T1000 (cell line): ENCODE data around the gene TMTC1.
"Not testable (repeated sequence)": the region's sequence is repeated elsewhere in the genome, so short reads cannot be mapped to it uniquely, and the experiment has no call there.

Source experiments
- DNase-seq: peaks from one replicate; lab custom pipeline; 2025; ENCODE audit warnings: mixed read lengths; lab: John Stamatoyannopoulos, UW

Gene TMTC1

DNA sequence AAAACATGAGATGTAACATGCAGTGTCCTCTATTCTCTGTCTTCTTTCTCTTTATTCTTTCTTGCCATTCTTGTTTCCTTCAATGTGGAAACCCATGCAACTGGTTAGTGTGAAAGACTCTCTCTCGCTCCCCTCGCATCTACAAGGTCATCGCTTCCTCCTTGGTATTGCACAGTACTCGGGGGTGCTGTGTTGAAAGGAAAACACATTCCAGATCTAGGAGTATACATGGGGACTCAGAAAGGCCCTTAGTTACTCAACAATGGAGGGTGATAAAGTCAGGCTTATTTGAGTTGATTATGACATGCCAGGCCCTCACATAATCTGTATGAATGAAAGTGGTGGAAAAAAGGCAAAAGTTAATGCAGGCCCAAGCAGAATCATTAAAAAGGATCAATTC is 210.8 kb downstream of the TMTC1 start:
- DNase-seq, result no peak

DNA sequence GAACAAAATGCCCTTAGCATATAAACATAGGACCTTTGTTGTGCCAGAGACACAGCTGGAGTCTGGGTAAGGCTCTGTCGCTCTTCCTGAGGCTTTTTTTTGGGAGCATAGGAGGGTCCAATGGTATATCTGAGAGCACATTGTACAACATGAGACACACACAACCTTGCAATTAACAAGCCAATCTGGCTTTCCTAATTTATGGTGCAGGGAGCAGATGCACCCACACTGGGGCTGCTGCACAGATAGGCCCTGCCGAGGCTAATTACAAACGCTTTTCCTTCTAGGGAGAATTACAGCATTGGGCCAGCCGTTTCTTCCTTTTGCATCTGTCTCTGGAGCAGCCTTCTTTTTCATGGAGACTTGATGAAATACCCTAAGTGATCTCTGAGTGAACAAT is 211.3 kb downstream of the TMTC1 start:
- no peak for DNase-seq

DNA sequence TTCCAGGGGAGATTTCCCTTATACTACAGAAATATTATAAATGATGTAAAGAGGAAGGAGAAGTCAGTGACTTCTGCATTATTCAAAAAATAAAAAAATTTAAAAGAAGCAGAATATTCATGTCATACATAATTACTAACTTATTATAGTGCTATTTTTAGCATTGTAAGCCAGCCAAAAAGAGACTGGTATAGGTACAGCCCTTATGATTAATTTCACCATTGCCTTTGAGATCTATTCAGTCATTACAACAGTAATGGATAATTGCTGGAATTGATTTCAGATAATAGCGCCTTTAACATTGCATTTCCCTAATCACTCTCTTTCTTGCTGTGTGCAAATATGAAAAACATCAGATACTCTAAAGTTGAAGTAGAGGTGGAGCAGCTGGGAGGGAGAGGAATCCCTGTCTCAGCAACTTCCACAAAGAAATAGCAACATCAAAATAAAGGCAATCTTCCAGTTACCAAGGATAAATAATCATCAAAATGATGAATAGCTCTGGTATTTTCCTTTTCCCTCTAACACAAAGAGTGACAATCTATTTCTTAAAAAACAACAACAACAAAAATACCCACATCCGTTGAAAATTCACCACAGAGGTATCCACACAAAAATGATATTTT is 214.5 kb downstream of the TMTC1 start:
- no peak for DNase-seq

DNA sequence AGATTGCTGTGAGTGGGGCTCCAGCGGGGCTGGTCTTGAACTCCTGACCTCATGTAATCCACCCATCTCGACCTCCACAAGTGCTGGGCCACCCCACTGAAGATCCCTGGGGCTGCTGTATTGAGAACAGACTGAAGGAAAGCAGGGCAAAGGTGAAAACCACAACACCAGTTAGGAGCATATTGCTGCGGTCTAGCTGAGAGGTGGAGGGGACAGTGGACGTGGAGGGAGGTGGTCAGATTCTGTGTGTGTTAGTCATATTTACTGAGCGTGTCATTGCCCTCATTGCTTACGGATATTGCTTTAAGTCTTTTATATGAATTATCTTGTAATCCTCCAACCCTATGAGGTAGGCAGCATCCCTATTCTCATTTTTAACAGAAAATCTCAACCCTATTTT is 217.3 kb downstream of the TMTC1 start:
- DNase-seq, result no peak

DNA sequence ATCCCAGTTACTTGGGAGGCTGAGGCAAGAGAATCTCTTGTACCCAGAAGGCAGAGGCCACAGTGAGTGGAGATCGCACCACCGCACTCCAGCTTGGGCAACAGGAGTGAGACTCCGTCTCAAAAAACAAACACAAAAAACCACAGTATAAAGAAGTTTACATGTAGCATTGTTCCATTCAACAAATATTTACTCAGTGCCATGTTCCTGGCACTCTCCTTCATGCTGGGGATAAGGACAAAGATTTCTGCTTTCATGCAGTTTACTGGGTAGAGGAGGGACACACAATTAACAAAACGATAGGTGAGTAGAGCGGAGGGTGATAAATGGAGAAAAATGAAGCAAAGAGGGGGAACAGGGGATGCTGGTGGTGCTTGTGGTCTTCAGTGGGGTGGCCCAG is 218.0 kb downstream of the TMTC1 start:
- no peak for DNase-seq

DNA sequence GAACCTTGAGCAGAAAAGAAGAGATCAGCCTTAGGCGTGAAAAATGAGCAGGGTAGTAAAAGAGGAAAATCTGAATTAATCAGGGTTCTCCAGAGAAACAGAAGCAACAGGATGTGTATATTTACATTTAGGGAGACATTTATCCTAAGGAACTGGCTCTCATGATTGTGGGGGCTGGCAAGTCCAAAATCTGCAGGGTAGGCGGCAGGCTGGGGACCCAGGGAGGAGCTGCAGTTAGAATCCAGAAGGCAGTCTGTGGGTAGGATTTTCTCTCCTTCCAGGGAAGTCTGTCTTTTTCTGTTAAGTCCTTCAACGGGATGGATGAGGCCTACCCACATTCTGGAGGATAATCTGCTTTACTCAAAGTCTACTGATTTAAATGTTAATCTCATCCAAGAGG is 218.8 kb downstream of the TMTC1 start:
- no peak for DNase-seq

DNA sequence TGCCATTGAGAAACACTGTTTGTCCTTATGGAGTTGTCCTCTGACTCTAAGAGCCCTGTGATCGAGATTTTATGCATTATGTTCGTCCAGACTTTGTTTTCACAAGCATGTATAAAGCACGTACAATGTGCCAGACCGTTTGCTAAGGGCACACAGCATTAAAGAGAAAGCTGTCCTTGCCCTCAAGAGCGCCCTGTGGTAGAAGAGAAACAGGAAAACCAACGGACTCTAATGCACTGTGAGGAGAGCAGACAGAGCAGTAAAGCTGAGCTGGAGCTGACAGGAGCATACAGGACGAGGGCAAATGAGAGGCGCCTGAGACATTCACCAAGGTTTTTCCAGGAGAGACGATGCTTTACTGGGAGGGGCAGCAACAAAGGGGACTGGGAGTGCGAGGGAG is 220.1 kb downstream of the TMTC1 start:
- DNase-seq, result no peak

DNA sequence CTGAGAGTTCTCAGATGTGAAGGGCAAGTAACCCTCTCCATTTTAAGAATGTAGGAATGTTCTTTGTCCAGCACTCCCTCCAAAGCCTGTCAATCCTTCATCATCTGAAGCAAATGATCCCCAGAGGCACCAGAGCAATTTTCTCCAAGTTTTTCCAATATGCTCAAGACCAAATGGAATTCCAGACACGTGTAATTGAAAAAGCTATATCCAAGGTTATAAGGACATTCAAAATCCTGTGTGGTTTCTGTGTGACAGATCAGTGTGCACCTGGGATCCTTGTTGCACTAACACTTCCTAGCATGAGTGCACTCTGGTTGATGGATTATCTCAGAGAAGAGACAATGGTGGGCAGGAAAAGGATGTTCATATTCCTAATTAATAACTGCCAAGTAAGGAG is 220.7 kb downstream of the TMTC1 start:
- DNase-seq, result no peak

DNA sequence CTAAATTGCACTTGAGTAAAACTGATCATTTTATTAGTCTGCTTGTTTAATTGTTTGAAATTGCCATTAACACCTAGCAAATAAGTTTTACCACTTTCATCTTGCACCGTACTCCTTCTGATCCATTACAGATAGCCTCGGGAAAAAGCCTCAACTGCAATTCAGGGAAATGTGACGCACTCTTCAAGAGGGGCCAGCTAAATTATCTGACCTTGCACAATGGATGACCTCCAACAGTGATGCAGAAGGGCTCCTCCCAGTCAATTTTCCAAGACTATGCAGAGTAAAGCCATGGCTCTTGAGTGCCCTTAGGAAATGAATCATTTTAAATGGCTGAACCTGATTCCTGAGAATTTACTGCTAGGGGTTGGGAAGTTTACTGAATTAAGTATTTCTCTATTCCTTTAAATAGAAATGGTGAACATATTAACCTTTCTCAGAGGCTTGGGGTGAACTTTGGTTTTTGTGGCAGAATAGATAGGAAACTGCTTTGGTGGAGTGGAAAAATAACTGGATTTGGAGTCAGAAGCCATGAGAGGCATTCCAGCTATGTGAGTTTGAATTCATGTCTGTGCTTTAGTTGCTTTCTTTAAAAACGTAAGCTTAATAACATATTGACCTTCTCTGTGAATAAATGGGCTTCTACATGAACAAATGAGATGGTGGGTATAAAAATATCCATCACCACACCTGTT is 221.5 kb downstream of the TMTC1 start:
- DNase-seq, result peak; percentile 70

DNA sequence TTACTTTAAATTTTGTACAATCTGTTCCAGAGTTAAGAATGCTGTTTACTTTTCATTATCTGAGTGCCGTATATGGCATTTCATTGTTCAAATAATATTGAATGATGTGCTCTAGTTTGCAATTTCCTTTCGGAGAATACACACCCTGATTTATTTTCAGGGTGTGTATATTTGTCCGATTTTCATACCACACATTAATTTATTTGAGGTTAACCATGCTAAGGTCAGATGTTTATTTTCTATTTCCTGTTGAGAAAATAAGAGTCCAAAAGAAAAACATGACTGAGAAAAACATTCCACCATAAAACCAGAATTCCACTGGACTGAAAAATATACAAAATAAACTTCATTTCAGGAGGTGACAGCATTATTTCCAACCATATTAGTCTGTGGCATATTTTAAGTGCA is 222.1 kb downstream of the TMTC1 start:
- DNase-seq, result no peak

DNA sequence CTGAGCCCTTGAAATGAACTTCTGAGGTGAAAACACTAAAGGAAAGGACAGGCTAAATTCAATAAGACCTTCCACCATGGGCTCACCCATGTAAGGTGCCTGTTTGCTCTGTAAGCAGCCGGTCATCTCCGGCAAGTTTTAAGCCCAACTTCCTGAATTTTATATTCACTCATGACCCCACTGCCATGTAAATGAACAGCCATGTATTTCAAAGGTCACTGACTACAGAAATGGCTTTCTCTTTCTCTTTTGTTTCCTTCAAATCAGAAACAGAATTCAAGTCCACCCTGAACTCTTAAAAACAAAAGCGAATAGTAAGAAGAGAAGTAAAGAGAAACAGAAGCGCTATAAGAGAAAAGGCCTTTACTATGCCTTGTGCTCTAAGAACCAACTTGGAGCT is 224.5 kb downstream of the TMTC1 start:
- no peak for DNase-seq

DNA sequence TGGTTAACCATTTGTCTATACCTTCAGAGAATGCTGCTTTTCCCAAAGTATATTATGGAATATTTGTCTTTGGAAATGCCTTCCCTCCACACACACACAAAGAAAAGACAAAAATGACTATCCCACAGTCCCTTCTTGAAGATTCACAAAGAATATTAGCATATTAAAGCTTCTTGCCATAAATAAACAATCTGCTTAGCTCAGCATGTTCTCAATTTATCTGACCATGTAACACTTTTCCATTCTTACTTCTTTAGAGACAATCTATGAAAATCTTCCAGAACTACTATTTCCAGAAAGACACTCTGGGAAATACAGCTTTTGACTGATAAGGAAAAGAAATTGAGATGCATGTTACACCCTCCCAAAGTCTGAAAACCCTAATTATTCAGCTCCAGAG is 227.4 kb downstream of the TMTC1 start:
- DNase-seq, result no peak

DNA sequence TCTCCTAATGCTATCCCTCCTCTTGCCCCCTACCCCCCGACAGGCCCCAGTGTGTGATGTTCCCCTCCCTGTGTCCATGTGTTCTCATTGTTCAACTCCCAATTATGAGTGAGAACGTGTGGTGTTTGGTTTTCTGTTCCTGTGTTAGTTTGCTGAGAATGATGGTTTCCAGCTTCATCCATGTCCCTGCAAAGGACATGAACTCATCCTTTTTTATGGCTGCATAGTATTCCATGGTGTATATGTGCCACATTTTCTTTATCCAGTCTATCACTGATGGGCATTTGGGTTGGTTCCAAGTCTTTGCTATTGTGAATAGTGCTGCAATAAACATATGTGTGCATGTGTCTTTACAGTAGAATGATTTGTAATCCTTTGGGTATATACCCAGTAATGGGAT is 228.3 kb downstream of the TMTC1 start:
- not testable (repeated sequence) for DNase-seq

DNA sequence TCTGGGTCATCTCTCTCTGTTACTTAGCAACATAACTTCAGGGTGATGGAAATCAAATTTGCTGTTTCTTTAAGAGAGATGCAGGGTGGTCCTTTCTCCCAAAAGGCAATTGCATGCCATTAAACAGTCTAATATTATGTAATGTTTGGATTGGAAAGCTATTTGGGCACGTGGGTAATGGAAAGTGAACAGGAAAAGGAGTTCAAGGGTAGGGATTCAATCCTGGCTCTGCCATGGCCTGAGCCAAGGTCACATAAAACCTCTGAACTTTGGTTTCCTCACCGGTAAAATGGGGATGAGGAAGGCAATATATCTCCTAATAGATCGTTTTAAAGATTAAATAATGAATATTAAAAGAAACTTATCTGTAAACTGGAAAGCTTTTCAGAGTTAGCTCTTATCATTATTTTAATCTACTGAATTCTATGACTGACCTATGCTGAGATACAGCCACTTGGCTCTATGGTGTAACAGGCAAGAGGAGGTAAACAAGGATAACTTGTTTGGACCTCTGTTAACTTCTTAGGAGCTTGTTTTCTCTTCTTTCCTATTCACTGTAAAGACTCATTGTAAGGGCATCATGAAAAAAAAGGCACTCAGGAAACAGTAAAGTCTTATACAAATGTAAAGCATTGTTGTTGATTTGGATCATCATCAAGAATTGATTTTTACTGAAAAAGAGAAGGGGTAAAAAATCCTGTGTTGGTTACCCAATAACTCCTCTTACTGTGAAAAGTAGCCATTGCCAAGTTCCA is 230.6 kb downstream of the TMTC1 start:
- DNase-seq, result no peak

DNA sequence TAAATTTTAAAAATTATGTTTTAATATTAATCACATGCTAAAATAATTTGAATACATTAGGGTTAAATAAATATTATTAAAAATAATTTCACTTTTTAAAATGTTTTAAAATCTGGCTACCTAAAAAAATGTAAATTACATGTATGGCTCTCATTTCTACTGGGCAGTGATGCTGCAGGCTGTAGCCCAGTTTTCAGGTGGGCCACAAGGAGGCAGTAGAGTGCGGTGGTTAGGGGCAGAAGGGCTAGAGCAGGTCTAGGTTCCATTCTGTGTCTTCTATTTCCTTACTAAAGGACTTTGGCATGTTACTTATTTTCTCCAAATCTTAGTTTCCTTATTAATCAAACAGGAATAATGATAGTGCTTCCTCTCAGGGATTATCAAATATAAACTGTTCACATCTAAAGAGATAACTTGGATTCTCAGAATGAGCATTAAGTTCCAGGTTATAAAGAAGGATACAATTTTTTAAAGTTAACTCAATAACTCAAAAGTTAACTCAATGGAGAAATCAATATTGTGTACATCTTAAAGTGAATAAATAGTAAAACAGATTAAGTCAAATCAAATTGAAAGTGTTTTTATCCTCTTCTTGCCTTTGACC is 231.3 kb downstream of the TMTC1 start:
- DNase-seq, result peak; percentile 51

DNA sequence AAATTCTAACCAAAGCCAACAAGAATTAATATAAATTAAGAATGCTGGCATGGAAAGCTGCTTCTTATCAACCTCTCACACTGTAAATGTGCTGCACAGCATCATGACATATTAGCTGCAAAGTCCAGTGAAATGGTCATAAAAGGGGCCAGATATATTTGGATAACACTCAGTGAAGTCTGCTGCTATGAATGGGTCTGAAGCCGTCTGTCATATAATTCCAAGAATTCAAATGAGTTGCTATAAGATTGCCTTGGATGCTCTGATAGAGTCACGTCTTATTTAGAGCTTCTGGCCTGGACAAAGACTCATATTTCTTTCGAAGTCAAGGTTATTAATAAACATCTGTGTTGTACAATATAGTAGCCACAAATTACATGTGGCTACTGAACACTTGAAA is 231.9 kb downstream of the TMTC1 start:
- DNase-seq, result no peak

DNA sequence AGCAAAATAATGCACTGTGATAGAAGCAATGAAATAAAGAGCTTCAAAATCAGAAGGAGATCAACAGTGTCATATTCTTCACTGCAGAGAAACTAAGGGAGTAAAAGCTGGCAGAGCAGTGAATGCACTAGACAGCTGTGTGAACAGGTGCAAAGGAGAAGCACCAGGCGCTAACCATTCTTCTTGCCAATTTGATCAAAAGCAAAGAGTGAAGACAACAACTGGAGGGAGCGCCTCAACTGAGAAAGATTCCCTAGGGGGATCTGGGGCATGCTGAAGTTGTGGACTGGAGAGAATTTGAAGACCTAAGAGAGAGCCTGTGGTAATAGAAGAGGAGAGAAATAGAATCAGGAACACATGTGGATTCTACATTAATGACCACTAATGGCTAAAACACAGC is 235.9 kb downstream of the TMTC1 start:
- DNase-seq, result no peak

DNA sequence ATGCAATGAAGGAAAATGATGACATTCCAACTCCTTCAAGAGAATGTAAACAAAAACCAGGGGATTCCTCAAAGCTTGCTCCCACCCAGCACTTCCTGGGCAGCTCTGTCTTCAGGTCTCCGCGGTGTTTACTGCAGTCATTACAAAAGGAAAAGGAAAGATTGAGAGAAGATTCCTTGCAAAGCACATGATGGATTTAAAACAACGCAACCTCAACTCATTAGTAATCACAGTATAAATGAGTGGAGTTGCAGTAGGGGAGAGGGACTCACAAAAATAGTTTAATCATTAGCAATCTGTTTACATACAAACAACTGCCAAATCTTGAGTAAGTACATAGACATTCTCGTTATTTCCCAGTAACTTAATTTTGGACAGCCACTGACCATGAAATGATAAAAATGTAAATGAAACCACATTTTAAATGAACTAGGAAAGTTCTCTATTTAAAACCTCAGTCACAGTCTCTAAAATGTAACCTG is 236.6 kb downstream of the TMTC1 start:
- peak; percentile 23 for DNase-seq

DNA sequence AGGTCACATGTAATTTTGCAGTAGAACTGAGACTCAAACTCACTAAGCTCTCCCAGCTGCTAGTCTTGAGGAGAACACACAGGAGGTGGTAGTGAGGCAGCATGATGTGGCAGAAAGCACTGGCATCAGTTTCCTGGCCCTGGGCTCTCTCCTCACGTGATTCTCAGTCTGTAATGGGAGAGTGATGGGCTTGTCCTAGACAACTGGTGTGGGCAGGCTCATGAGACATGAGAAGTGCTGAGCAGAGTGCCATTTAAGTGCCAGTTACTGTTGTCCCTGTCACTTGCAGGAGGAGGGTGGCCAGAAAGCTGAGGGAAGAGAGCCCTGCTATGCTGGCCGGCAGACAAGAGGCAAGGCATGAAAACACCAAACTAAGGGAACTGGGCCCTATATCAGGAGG is 237.7 kb downstream of the TMTC1 start:
- DNase-seq, result no peak

DNA sequence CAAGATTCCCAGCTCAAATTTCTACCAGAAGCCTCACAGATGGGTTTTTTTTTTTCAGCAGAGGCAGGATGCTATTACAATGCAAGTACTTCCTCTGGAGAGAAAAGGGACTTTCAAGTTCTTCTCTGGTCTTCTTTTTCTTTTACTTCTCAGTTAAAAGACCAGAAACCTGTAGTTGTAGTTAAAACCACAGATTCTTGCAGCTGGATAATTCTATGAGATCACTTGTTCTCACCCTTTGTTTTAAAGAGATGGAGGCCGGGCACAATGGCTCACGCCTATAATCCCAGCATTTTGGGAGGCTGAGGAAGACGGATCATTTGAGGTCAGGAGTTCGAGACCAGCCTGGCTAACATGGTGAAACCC is 238.7 kb downstream of the TMTC1 start:
- no peak for DNase-seq

DNA sequence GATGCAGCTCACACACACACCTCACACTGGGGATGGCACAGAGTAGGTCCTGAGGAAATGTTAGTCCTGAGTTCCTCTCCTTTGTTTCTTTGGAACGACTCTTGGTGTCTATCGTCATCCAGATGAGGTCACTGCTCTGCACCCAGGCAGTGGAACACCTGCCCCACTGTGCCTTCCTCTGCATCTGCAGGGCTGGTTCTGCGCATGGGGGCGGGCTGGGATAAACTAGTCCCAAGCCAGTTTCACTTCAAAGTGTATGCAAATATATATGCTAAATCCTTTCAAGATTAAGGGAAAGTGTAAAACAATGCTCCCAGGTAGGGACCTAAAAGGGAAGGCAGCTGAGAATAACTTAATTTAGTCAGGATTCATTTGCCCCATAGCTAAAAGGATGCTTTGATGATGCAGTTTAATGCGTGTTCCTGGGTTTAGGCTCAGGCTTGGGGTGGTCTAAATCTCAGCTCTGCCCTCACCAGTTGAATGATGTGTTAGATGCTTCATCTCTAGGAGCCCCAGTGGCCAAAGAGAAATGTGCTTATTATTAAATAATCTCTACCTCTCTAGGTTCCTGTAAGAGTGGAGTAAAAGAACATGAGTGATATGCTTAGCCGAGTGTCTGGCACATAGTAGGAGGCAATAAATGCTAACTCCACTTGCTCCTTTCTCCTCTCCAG is 239.2 kb downstream of the TMTC1 start:
- no peak for DNase-seq

DNA sequence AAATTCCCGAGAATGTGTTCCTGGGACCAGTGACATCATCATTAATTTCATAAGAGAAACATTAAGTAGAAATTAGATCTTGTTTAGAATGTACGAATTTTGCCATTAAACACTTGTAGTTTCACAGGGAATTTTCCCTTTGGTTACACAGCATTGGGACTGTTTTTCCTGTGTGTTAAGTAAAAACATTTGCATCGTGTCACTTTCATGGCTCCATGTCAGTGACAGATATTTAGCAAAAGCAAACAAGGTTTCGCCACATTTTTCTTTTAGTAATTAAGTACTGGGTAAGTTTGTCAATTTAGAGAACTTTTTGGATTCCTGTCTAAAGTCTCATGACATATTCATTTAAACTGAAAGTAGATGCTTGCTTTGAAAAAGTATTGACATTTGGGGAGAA is 240.7 kb downstream of the TMTC1 start:
- no peak for DNase-seq
